ENCODE results near the gene MRPL18.
"Not testable (repeated sequence)": the region's sequence is repeated elsewhere in the genome, so short reads cannot be mapped to it uniquely, and the experiment has no call there.

The MRPL18 gene

GRCh38 chr6:159790149-159790955, at the start of gene MRPL18:
MRPL18 (plus strand) TSS chr6:159790467; CDS start chr6:159790588, 121 bp downstream.
- DNase-seq, result peak; percentile 97

- no peak for DNase-seq
These were observed 48.1 kb upstream of the MRPL18 start for GRCh38 chr6:159742165-159742564.

GRCh38 chr6:159745081-159745480, 45.2 kb upstream of the MRPL18 start:
- no peak for DNase-seq

- DNase-seq, result no peak
These were observed 43.5 kb upstream of the MRPL18 start for GRCh38 chr6:159746759-159747158.

- not testable (repeated sequence) for DNase-seq
These were observed 42.1 kb upstream of the MRPL18 start for GRCh38 chr6:159748127-159748526.

GRCh38 chr6:159751448-159751847, 38.8 kb upstream of the MRPL18 start:
- no peak for DNase-seq

GRCh38 chr6:159753081-159753872, 37.0 kb upstream of the MRPL18 start:
- DNase-seq, result no peak

GRCh38 chr6:159754401-159754800, 35.9 kb upstream of the MRPL18 start:
- DNase-seq, result no peak

- peak; percentile 28 for DNase-seq
These were observed 35.0 kb upstream of the MRPL18 start for GRCh38 chr6:159754959-159755914.

GRCh38 chr6:159756508-159756907, 33.8 kb upstream of the MRPL18 start:
- peak; percentile 82 for DNase-seq

- no peak for DNase-seq
These were observed 32.0 kb upstream of the MRPL18 start for GRCh38 chr6:159758031-159759001.

- DNase-seq, result no peak
These were observed 30.6 kb upstream of the MRPL18 start for GRCh38 chr6:159759645-159760044.

GRCh38 chr6:159760602-159761057, 29.6 kb upstream of the MRPL18 start:
- DNase-seq, result no peak

GRCh38 chr6:159761129-159761872, 29.0 kb upstream of the MRPL18 start:
- DNase-seq, result no peak

- DNase-seq, result peak; percentile 94
These were observed 28.2 kb upstream of the MRPL18 start, which contains the start of gene ACAT2 for GRCh38 chr6:159761873-159762680. ACAT2 (plus strand) TSS chr6:159762045; CDS start chr6:159762088, 43 bp downstream.

- no peak for DNase-seq
These were observed 27.5 kb upstream of the MRPL18 start for GRCh38 chr6:159762681-159763293.

- no peak for DNase-seq
These were observed 23.4 kb upstream of the MRPL18 start for GRCh38 chr6:159766906-159767305.

GRCh38 chr6:159769470-159769869, 20.8 kb upstream of the MRPL18 start:
- DNase-seq, result no peak

- DNase-seq, result no peak
These were observed 18.1 kb upstream of the MRPL18 start for GRCh38 chr6:159772196-159772595.

Measured in DMS79 (cell line).